ENCODE results near the gene STX19.

STX19 gene

GRCh38 chr3:94036909-94037507 is 8.6 kb upstream of the STX19 start:
- no peak for DNase-seq (ENCODE audit: low read depth)

GRCh38 chr3:94026623-94027022 is 1.8 kb downstream of the STX19 start:
- no peak for DNase-seq (ENCODE audit: low read depth)

DNA sequence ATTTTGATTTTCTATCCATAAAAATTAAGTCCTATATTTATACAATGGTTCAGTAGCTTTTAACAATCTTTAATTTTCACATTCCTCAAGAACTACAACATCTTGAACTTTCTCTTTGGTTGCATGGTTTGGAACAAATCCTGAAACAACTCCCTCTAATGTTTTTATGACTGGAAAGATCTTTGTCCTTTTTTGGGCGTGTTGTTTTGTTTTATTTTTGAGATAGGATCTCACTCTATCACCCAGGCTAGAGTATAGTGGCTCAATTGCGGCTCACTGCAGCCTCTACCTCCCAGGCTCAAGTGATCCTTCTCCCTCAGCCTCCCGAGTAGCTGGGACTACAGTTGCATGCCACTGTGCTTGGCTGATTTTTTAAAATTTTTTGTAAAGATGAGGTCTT is 4.0 kb downstream of the STX19 start:
- no peak for DNase-seq (ENCODE audit: low read depth)

- no peak for DNase-seq (ENCODE audit: low read depth)
Observed at GRCh38 chr3:94020293-94020692, 8.1 kb downstream of the STX19 start.

DNA sequence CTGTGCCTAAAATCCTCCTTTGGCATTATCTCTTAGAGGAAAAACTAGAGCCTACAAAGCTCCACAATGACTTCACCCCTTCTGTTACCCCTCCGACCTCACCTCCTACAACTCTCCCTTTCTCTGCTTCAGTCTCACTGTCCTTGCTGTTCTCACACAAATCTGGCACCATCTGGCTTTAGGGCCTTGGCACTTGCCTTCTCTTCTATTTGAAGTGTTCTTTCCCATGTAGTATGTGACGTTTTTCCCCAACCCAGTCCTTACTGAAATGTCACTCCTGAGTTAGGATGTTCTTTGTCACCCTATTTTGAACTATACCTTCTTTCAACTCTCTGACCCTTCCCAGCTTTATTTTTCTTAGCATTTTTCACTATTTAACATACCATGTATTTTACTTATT is 8.7 kb downstream of the STX19 start:
- no peak for DNase-seq (ENCODE audit: low read depth)

DNA sequence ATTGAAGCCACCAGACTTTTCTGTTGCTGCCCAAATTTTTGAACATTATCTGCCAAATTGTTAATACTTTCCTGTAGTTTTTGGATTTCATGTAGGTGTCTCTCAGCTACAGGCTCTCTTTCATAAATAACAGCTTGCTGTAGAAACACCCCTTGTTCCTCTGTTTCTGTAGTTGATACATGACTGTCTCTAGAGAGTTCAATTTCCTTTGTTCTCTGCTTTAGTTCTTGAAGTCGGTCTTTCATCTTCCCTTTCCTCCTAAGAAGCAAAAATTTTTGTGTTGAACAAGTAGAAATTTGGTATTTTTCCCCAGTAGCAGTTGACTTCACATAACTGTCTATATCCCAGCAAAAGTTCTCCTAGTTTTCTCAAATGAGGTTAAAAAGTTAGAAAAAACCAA is 13.4 kb downstream of the STX19 start:
- no peak for DNase-seq (ENCODE audit: low read depth)

DNA sequence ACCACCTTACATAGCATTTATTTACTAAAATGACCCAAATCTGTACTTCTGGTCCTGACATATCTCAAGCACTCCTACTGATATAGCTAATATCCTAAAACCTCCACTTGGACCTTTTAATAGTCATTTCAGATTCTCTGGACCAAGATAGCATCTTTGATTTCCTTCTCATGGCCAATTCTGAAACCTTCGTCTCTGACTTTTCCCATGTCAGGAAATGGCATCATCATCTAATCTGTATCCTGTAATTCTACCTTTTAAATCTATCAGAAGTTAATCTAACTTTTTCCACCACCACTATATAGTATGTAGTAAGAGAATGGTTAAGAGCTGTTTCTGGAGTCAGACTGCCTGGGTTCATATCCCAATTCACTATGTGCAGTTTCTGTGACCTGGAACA is 16.2 kb downstream of the STX19 start:
- DNase-seq (ENCODE audit: low read depth): no peak

DNA sequence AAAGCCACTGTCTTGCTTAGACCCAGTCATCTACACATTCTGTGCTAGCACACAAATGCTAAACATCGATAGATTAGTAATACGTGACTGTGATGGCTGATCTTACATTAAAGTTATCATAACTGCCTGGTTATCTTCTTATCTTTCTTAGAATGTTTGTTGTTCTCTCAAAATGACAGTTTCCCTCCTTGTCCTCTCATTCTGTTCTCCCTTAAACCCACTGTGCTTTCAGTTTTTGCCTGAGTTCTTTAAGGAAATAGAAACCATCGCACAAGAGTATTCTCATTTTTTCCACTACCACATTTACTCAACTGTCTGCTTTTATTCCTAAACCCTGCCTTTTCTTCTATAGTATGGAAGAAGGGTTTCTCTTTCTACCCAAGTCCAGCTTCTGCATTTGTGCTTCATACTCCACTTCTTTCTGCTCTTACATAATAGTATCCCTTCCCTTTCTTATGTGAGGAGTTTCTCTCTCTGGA is 17.1 kb downstream of the STX19 start:
- DNase-seq (ENCODE audit: low read depth): no peak

DNA sequence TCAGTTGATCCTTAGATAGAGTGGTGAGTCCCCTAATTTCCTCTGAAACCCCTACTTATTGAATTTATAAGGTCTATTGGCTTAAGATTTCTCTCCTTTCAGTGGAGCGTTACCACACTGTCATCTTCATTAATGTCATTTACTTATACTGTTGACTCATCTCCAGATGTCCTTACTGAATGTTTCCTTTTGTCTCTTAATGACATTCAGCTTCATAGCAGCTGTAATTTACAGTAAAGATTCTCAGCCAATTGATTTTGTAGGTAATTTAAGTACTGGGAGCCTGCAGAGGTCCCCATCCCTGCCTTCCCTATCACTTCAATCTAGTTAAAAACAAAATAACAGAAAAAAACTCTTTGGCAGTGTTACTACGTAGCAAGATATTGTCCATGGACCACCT is 18.8 kb downstream of the STX19 start:
- DNase-seq (ENCODE audit: low read depth): no peak

- no peak for DNase-seq (ENCODE audit: low read depth)
Observed at GRCh38 chr3:94008253-94008652, 20.1 kb downstream of the STX19 start.

GRCh38 chr3:94004301-94004910 is 24.0 kb downstream of the STX19 start:
- no peak for DNase-seq (ENCODE audit: low read depth)

DNA sequence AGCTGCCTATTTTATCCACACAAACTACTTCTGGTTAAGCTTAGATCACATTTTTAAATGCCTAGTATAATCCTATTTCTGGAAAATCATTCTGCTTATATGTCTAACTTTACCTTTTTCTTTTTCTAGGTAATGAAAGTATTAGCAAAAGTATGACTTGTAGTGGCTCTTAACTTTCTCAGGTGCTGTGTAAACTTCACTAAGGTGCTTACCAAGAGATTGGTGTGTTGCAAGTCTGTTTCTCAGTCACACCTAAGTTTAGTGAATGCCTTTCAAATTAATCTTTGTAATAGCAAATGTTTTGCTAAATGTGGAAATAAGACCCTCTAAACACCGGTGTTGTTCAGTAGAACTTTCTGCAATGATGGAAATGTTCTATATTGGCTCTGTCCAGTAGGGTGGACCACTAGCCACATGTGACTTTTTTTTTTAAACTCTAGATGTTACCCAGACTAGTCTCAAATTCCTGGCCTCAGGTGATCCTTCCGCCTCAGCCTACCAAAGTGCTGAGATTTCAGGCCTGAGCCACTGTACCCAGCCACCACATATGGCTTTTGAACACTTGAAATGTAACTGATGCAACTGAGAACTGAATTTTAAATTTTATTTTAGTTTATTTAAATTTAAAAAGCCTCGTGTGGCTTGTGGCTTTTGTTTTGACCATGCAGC is 26.4 kb downstream of the STX19 start:
- DNase-seq (ENCODE audit: low read depth): no peak

DNA sequence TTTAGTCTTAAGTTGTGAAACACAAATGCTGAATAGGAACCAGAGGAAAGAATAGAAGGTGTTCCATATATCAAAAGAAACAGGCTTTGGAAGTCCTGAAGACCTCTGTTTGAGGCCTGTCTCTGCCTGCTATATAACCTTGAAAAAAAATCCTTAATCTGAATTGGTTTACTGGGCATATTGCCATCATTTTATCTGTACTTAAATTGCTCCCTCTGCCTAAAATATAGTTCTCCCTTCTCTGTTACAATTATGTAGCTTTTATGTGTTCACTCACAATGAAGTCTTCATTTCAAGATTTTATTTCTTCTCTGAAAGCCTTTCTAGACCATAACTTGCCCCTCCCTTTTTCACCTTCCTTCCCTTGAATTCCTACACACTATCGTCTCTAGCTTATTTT is 27.2 kb downstream of the STX19 start:
- DNase-seq (ENCODE audit: low read depth): no peak

GRCh38 chr3:93994056-93994455 is 34.3 kb downstream of the STX19 start:
- DNase-seq (ENCODE audit: low read depth): no peak

GRCh38 chr3:93992207-93992606 is 36.2 kb downstream of the STX19 start:
- DNase-seq (ENCODE audit: low read depth): no peak

- DNase-seq (ENCODE audit: low read depth): no peak
Observed at GRCh38 chr3:93991631-93992030, 36.8 kb downstream of the STX19 start.

GRCh38 chr3:93989241-93989640 is 39.2 kb downstream of the STX19 start:
- no peak for DNase-seq (ENCODE audit: low read depth)

DNA sequence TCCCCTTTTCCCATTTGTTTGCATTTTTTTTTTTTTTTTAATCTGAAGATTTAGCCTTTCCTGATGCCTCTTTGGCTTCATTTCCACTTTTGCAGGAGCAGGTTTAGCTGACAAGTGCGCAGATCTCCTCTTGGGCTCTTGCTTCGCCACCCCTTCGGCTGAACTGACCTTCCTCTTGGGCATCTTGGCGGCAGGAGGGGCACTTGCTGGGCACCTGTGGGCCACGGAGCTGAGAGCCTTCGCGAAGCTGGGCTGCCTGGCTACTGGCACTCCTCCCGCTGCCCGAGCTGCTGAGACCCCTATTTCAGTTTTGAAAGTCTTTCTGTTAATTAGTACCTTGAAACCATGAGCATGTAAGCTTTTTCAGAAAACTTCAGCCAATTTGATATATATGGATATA is 39.6 kb downstream of the STX19 start:
- DNase-seq (ENCODE audit: low read depth): no peak

GRCh38 chr3:93988283-93988682 is 40.1 kb downstream of the STX19 start:
- peak; percentile 26 for DNase-seq (ENCODE audit: low read depth)

- DNase-seq (ENCODE audit: low read depth): no peak
Observed at GRCh38 chr3:93984618-93985017, 43.8 kb downstream of the STX19 start.

- DNase-seq (ENCODE audit: low read depth): no peak
Observed at GRCh38 chr3:93983408-93983807, 45.0 kb downstream of the STX19 start.

GRCh38 chr3:93981649-93982048 is 46.7 kb downstream of the STX19 start:
- DNase-seq (ENCODE audit: low read depth): no peak

- DNase-seq (ENCODE audit: low read depth): peak; percentile 97
Observed at GRCh38 chr3:93979850-93980676, 48.3 kb downstream of the STX19 start, which contains the start of gene ARL13B. ARL13B (plus strand) TSS chr3:93980155; CDS start chr3:93980424, 269 bp downstream.
